Activated effector memory CD4-positive, alpha-beta T cell treated with anti-CD3 and anti-CD28 coated beads, Interleukin-2, amount 50 U/mL, for 16 hours (primary cell): Measurements from ENCODE around the gene PIPOX.

Experiments
- DNase-seq: peaks from one replicate; pipeline ENCODE4 v3.0.0-alpha.2; 2020

PIPOX gene

GRCh38 chr17:29049541-29050145 lies 6.7 kb downstream of the PIPOX start:
- DNase-seq: no peak

- DNase-seq: no peak
Observed at GRCh38 chr17:29050176-29050575, 7.2 kb downstream of the PIPOX start.

- no peak for DNase-seq
Observed at GRCh38 chr17:29051194-29051593, 8.3 kb downstream of the PIPOX start.

GRCh38 chr17:29051731-29052130 lies 8.8 kb downstream of the PIPOX start:
- no peak for DNase-seq

- DNase-seq: no peak
Observed at GRCh38 chr17:29054835-29055234, 11.9 kb downstream of the PIPOX start.

GRCh38 chr17:29057361-29057760 lies 14.4 kb downstream of the PIPOX start:
- no peak for DNase-seq

- no peak for DNase-seq
Observed at GRCh38 chr17:29058391-29058790, 15.4 kb downstream of the PIPOX start.

GRCh38 chr17:29059281-29059680 lies 16.3 kb downstream of the PIPOX start:
- no peak for DNase-seq

GRCh38 chr17:29060475-29060874 lies 17.5 kb downstream of the PIPOX start:
- DNase-seq: no peak

- DNase-seq: no peak
Observed at GRCh38 chr17:29061036-29061435, 18.1 kb downstream of the PIPOX start.

- DNase-seq: no peak
Observed at GRCh38 chr17:29062215-29062614, 19.3 kb downstream of the PIPOX start.

GRCh38 chr17:29063992-29064391 lies 21.1 kb downstream of the PIPOX start:
- DNase-seq: no peak

GRCh38 chr17:29066047-29066446 lies 23.1 kb downstream of the PIPOX start:
- no peak for DNase-seq

GRCh38 chr17:29066606-29067005 lies 23.7 kb downstream of the PIPOX start:
- no peak for DNase-seq

- no peak for DNase-seq
Observed at GRCh38 chr17:29068818-29069217, 25.9 kb downstream of the PIPOX start.

GRCh38 chr17:29069526-29070041 lies 26.6 kb downstream of the PIPOX start:
- no peak for DNase-seq

GRCh38 chr17:29070308-29070707 lies 27.4 kb downstream of the PIPOX start:
- no peak for DNase-seq

- no peak for DNase-seq
Observed at GRCh38 chr17:29070781-29071180, 27.8 kb downstream of the PIPOX start.

GRCh38 chr17:29071303-29071702 lies 28.4 kb downstream of the PIPOX start:
- DNase-seq: no peak

GRCh38 chr17:29073045-29073444 lies 30.1 kb downstream of the PIPOX start:
- DNase-seq: no peak

GRCh38 chr17:29073520-29073919 lies 30.6 kb downstream of the PIPOX start:
- DNase-seq: no peak

- no peak for DNase-seq
Observed at GRCh38 chr17:29074488-29074887, 31.5 kb downstream of the PIPOX start.

GRCh38 chr17:29076087-29076486 lies 33.1 kb downstream of the PIPOX start:
- DNase-seq: no peak

GRCh38 chr17:29076722-29077121 lies 33.8 kb downstream of the PIPOX start:
- DNase-seq: no peak

GRCh38 chr17:29077320-29077719 lies 34.4 kb downstream of the PIPOX start:
- no peak for DNase-seq
